Loucy (cell line): ENCODE data around the gene SERINC2.
"Not testable (repeated sequence)": the region's sequence is repeated elsewhere in the genome, so short reads cannot be mapped to it uniquely, and the experiment has no call there.

Source experiments
- H2AFZ ChIP-seq: fragments of 200-600 bp; sonication (generic); 2 replicates; pipeline ENCODE4 v1.6.0; 2016; ENCODE audit warnings: antibody characterized with exemption, mild to moderate bottlenecking, low read length, moderate library complexity
- H3F3A ChIP-seq: fragments of 200-600 bp; 2 replicates; pipeline ENCODE4 v1.6.0; 2016; ENCODE audit warnings: antibody characterized with exemption, low read depth, mild to moderate bottlenecking
- H3K27me3 ChIP-seq: fragments of 200-600 bp; sonication (generic); 2 replicates; pipeline ENCODE4 v1.6.1; 2014; ENCODE audit warnings: low read length, mild to moderate bottlenecking; ENCODE audit not compliant: insufficient read depth, poor library complexity, severe bottlenecking
- H3K36me3 ChIP-seq: fragments of 200-600 bp; sonication (generic); 2 replicates; pipeline ENCODE4 v1.6.1; 2016; ENCODE audit warnings: low read length; ENCODE audit not compliant: insufficient read depth
- H3K4me1 ChIP-seq: fragments of 200-600 bp; sonication (generic); 2 replicates; pipeline ENCODE4 v1.5.1; 2014; ENCODE audit warnings: low read length, mild to moderate bottlenecking; ENCODE audit not compliant: insufficient read depth, poor library complexity, severe bottlenecking
- H3K4me2 ChIP-seq: fragments of 200-600 bp; sonication (generic); 2 replicates; pipeline ENCODE4 v1.6.0; 2014; ENCODE audit warnings: antibody characterized with exemption, low read length, low read depth, mild to moderate bottlenecking; ENCODE audit not compliant: poor library complexity, severe bottlenecking
- H3K4me3 ChIP-seq: fragments of 200-600 bp; sonication (generic); 2 replicates; pipeline ENCODE4 v1.5.1; 2014; ENCODE audit warnings: low read length, mild to moderate bottlenecking, mixed read lengths; ENCODE audit not compliant: poor library complexity, severe bottlenecking
- H3K79me2 ChIP-seq: fragments of 200-600 bp; sonication (generic); 2 replicates; pipeline ENCODE4 v1.6.1; 2014; ENCODE audit warnings: low read length; ENCODE audit not compliant: insufficient read depth
- H3K9ac ChIP-seq: fragments of 200-600 bp; sonication (generic); 2 replicates; pipeline ENCODE4 v1.6.0; 2014; ENCODE audit warnings: mild to moderate bottlenecking, low read depth, low read length, moderate library complexity; ENCODE audit not compliant: poor library complexity, severe bottlenecking
- H3K9me2 ChIP-seq: fragments of 200-600 bp; sonication (generic); replicated peaks from 2 replicates; pipeline ENCODE4 v1.6.1; 2016; ENCODE audit warnings: low read depth, low read length, mixed read lengths
- H3K9me3 ChIP-seq: fragments of 200-600 bp; sonication (generic); 2 replicates; pipeline ENCODE4 v1.6.1; 2014; ENCODE audit warnings: mild to moderate bottlenecking, antibody characterized with exemption, low read length, low read depth; ENCODE audit not compliant: insufficient read depth
- H4K20me1 ChIP-seq: fragments of 200-600 bp; sonication (generic); 2 replicates; pipeline ENCODE4 v1.6.0; 2014; ENCODE audit warnings: antibody characterized with exemption, low read length, mild to moderate bottlenecking; ENCODE audit not compliant: insufficient read depth, poor library complexity, severe bottlenecking
- EZH2phosphoT487 ChIP-seq: fragments of 200-600 bp; IDR thresholded peaks from 2 replicates; pipeline ENCODE4 v1.6.1; 2018; ENCODE audit warnings: antibody characterized with exemption, mild to moderate bottlenecking, moderate library complexity, borderline replicate concordance
- TF ChIP-seq, protein P1 (sequence below): fragments of 200-600 bp; sonication (generic); conservative IDR thresholded peaks from 2 replicates; pipeline ENCODE4 v1.5.1; 2014; ENCODE audit warnings: mild to moderate bottlenecking, antibody characterized with exemption, low read length

Gene SERINC2

DNA sequence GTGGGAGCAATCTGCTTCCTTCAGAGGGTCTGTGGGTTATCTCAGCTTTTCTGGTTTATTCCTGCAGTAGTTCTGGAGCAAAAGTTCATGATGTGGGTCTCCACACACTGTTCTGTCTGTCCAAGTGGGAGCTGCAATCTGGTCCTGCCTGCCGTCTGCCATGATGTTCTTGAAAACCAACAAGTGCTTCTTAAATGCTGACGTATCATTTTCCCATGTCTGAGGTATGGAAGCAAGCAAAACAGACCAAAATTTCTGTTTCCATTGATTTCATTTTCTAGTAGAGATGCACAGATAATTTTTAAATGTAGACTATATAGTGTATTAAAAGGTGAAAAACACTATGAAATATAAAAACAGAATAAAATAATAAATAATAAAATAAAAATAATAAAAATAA is 65.2 kb downstream of the SERINC2 start:
- Histone ChIP-seq H3K27me3 (no peaks in the 10 kb centered on the region), H3K9me2 (no peaks in the 10 kb centered on the region), H3K4me1 (peaks cover 19% of the 10 kb centered on the region), H3K79me2 (no peaks in the 10 kb centered on the region), H3K9ac (peak overlapping the region; percentile 41), H3K9me3 (no peaks in the 10 kb centered on the region), H3K4me3 (no peak overlapping the region), H3F3A (no peaks in the 10 kb centered on the region), H3K36me3 (no peaks in the 10 kb centered on the region), H3K4me2 (peak overlapping the region; percentile 36), H4K20me1 (no peaks in the 10 kb centered on the region), H2AFZ (peak overlapping the region; percentile 11; the same call in 1 of the 2 replicates)
- TF ChIP-seq EZH2phosphoT487 = no peak
- TF ChIP-seq, protein P1, sequence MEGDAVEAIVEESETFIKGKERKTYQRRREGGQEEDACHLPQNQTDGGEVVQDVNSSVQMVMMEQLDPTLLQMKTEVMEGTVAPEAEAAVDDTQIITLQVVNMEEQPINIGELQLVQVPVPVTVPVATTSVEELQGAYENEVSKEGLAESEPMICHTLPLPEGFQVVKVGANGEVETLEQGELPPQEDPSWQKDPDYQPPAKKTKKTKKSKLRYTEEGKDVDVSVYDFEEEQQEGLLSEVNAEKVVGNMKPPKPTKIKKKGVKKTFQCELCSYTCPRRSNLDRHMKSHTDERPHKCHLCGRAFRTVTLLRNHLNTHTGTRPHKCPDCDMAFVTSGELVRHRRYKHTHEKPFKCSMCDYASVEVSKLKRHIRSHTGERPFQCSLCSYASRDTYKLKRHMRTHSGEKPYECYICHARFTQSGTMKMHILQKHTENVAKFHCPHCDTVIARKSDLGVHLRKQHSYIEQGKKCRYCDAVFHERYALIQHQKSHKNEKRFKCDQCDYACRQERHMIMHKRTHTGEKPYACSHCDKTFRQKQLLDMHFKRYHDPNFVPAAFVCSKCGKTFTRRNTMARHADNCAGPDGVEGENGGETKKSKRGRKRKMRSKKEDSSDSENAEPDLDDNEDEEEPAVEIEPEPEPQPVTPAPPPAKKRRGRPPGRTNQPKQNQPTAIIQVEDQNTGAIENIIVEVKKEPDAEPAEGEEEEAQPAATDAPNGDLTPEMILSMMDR = no peak

DNA sequence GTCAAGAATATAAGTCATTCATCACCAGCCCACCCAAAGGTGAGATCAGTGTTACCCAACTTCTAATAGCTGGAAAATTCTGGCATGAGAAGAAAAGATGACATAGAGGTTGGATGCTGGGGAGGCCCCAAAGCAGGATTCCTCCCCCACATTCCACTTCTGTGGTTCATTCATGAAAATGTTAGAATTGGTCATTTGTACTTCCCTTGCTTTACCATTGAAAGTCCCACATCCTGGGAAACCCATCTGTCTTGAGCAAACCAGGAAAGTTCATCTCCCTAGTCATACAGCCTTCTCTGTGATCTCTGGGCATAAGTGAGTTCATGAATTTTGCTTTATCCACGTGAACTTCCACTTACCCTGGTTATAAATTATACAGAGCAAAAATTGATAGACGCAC is 66.8 kb downstream of the SERINC2 start:
- no peaks in the 10 kb centered on the region for H3K9me3 ChIP-seq
- no peak overlapping the region for H3K4me2 ChIP-seq
- no peaks in the 10 kb centered on the region for H3K9me2 ChIP-seq
- TF ChIP-seq, protein P1 = no peak
- no peak for TF ChIP-seq EZH2phosphoT487
- H3K36me3 ChIP-seq = no peaks in the 10 kb centered on the region
- H3K4me1 ChIP-seq = peaks cover 24% of the 10 kb centered on the region
- no peak overlapping the region for H2AFZ ChIP-seq
- H3K79me2 ChIP-seq = no peaks in the 10 kb centered on the region
- H3F3A ChIP-seq = no peaks in the 10 kb centered on the region
- no peak overlapping the region for H3K4me3 ChIP-seq
- no peak overlapping the region for H3K9ac ChIP-seq
- no peaks in the 10 kb centered on the region for H3K27me3 ChIP-seq
- no peaks in the 10 kb centered on the region for H4K20me1 ChIP-seq

DNA sequence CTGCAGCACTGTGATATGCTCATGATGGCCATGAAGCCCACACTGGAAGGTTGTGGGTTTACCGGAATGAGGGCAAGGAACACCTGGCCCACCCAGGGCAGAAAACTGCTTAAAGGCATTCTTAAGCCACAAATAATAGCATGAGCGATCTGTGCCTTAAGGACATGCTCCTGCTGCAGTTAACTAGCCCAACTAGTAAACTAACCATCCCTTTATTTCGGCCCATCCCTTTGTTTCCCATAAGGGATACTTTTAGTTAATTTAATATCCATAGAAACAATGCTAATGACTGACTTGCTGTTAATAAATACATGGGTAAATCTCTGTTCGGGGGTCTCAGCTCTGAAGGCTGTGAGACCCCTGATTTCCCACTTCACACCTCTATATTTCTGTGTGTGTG is 67.4 kb downstream of the SERINC2 start:
- H3K4me3 ChIP-seq, H3K9me2 ChIP-seq, H4K20me1 ChIP-seq, H3K36me3 ChIP-seq, H3K27me3 ChIP-seq, H3K4me2 ChIP-seq, H3F3A ChIP-seq, H3K79me2 ChIP-seq, H3K9me3 ChIP-seq, H2AFZ ChIP-seq, H3K9ac ChIP-seq: not testable (repeated sequence)
- H3K4me1 ChIP-seq = peaks cover 24% of the 10 kb centered on the region

DNA sequence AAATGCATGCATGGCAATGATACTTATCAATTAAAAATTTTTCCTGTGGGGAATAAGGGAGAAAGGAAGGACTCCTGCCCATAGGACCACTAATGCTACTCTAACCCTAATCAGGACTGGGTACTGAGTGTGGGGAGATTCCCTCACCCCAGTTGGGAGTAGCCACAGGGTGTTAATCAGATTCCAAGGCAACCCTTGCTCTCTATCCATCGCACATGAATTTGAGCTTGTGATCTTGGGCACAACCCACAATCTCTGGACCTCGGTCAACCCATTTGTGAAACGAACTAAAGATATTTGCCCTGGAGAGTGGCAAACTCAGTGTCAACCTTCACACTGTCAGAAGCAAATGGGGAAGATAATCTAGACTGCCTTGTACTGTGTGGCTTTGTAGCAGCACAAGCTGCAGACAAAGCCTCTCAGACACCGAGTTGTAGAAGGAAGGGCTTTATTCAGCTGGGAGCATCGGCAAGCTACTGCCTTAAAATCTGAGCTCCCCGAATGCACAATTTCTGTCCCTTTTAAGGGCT is 69.5 kb downstream of the SERINC2 start:
- H2AFZ ChIP-seq = no peak overlapping the region
- H3K36me3 ChIP-seq = no peaks in the 10 kb centered on the region
- H3K27me3 ChIP-seq = no peaks in the 10 kb centered on the region
- H3K4me1 ChIP-seq = peaks cover 20% of the 10 kb centered on the region
- H4K20me1 ChIP-seq = no peaks in the 10 kb centered on the region
- no peaks in the 10 kb centered on the region for H3K79me2 ChIP-seq
- no peak overlapping the region for H3K4me2 ChIP-seq
- H3K9ac ChIP-seq = no peak overlapping the region
- no peak for TF ChIP-seq EZH2phosphoT487
- TF ChIP-seq, protein P1 = no peak
- H3F3A ChIP-seq = no peaks in the 10 kb centered on the region
- H3K4me3 ChIP-seq = no peak overlapping the region
- no peaks in the 10 kb centered on the region for H3K9me3 ChIP-seq
- no peaks in the 10 kb centered on the region for H3K9me2 ChIP-seq
